GM18520 (cell line): ENCODE data around the gene AXIN1.
"Not testable (repeated sequence)": the region's sequence is repeated elsewhere in the genome, so short reads cannot be mapped to it uniquely, and the experiment has no call there.

Experiments
- ATAC-seq: cut with Tn5 transposase; IDR thresholded peaks from one replicate; pipeline ENCODE4 v1.9.1; 2021; ENCODE audit not compliant: unreplicated experiment

Gene AXIN1

GRCh38 chr16:369866-370436 is 17.4 kb upstream of the AXIN1 start:
- ATAC-seq, result no peak

- ATAC-seq, result no peak
Measured at GRCh38 chr16:369275-369865, 16.8 kb upstream of the AXIN1 start.

- no peak for ATAC-seq
Measured at GRCh38 chr16:368388-369158, 16.1 kb upstream of the AXIN1 start.

GRCh38 chr16:367333-367903 is 14.9 kb upstream of the AXIN1 start:
- no peak for ATAC-seq

GRCh38 chr16:366476-366875 is 14.0 kb upstream of the AXIN1 start:
- ATAC-seq, result no peak

- no peak for ATAC-seq
Measured at GRCh38 chr16:364595-365491, 12.3 kb upstream of the AXIN1 start.

GRCh38 chr16:363766-364490 is 11.4 kb upstream of the AXIN1 start:
- no peak for ATAC-seq

GRCh38 chr16:363110-363765 is 10.7 kb upstream of the AXIN1 start:
- no peak for ATAC-seq

GRCh38 chr16:362702-362999 is 10.1 kb upstream of the AXIN1 start:
- not testable (repeated sequence) for ATAC-seq

- peak; percentile 56 for ATAC-seq
Measured at GRCh38 chr16:361872-362701, 9.6 kb upstream of the AXIN1 start.

- ATAC-seq, result no peak
Measured at GRCh38 chr16:361341-361871, 8.9 kb upstream of the AXIN1 start.

- ATAC-seq, result no peak
Measured at GRCh38 chr16:360698-361336, 8.3 kb upstream of the AXIN1 start.

- no peak for ATAC-seq
Measured at GRCh38 chr16:359871-360697, 7.6 kb upstream of the AXIN1 start.

- no peak for ATAC-seq
Measured at GRCh38 chr16:359067-359763, 6.7 kb upstream of the AXIN1 start.

- ATAC-seq, result no peak
Measured at GRCh38 chr16:356741-357140, 4.2 kb upstream of the AXIN1 start.

- ATAC-seq, result no peak
Measured at GRCh38 chr16:354971-355461, 2.5 kb upstream of the AXIN1 start.
